Measurements from ENCODE around the gene LTBP1. TPM values are rescaled to one million over a fixed set of nuclear protein-coding genes. Genes with fewer than 3 reads are reported as not detected.

The LTBP1 gene
- total and polyA plus RNA-seq, 2 experiments from 2014 or later: 15.7 to 49.8 TPM

GRCh38 chr2:33115196-33115595, 168.4 kb downstream of the LTBP1 start:
- no peaks in the 10 kb centered on the region for H3K79me2 ChIP-seq (replicated peaks; ENCODE audit: insufficient read depth)
- TF ChIP-seq EZH2phosphoT487 (IDR thresholded peaks at IDR 0.05; ENCODE audit: unreplicated experiment): no peak
- no peak for TF ChIP-seq NANOG (IDR thresholded peaks at IDR 0.05; ENCODE audit: borderline replicate concordance)
- no peak for TF ChIP-seq ZNF331 (CRISPR knock-in tag; IDR thresholded peaks at IDR 0.05; ENCODE audit: low read depth)
- TF ChIP-seq ETS1 (IDR thresholded peaks at IDR 0.05): no peak
- TF ChIP-seq STAT1 (IDR thresholded peaks at IDR 0.05; ENCODE audit: unreplicated experiment): no peak
- TF ChIP-seq CREB1 (CRISPR knock-in tag; IDR thresholded peaks at IDR 0.05; ENCODE audit: low read depth): no peak
- no peak for TF ChIP-seq POLR2AphosphoS5 (IDR thresholded peaks at IDR 0.05; ENCODE audit: low read depth)
- TF ChIP-seq, protein P1, sequence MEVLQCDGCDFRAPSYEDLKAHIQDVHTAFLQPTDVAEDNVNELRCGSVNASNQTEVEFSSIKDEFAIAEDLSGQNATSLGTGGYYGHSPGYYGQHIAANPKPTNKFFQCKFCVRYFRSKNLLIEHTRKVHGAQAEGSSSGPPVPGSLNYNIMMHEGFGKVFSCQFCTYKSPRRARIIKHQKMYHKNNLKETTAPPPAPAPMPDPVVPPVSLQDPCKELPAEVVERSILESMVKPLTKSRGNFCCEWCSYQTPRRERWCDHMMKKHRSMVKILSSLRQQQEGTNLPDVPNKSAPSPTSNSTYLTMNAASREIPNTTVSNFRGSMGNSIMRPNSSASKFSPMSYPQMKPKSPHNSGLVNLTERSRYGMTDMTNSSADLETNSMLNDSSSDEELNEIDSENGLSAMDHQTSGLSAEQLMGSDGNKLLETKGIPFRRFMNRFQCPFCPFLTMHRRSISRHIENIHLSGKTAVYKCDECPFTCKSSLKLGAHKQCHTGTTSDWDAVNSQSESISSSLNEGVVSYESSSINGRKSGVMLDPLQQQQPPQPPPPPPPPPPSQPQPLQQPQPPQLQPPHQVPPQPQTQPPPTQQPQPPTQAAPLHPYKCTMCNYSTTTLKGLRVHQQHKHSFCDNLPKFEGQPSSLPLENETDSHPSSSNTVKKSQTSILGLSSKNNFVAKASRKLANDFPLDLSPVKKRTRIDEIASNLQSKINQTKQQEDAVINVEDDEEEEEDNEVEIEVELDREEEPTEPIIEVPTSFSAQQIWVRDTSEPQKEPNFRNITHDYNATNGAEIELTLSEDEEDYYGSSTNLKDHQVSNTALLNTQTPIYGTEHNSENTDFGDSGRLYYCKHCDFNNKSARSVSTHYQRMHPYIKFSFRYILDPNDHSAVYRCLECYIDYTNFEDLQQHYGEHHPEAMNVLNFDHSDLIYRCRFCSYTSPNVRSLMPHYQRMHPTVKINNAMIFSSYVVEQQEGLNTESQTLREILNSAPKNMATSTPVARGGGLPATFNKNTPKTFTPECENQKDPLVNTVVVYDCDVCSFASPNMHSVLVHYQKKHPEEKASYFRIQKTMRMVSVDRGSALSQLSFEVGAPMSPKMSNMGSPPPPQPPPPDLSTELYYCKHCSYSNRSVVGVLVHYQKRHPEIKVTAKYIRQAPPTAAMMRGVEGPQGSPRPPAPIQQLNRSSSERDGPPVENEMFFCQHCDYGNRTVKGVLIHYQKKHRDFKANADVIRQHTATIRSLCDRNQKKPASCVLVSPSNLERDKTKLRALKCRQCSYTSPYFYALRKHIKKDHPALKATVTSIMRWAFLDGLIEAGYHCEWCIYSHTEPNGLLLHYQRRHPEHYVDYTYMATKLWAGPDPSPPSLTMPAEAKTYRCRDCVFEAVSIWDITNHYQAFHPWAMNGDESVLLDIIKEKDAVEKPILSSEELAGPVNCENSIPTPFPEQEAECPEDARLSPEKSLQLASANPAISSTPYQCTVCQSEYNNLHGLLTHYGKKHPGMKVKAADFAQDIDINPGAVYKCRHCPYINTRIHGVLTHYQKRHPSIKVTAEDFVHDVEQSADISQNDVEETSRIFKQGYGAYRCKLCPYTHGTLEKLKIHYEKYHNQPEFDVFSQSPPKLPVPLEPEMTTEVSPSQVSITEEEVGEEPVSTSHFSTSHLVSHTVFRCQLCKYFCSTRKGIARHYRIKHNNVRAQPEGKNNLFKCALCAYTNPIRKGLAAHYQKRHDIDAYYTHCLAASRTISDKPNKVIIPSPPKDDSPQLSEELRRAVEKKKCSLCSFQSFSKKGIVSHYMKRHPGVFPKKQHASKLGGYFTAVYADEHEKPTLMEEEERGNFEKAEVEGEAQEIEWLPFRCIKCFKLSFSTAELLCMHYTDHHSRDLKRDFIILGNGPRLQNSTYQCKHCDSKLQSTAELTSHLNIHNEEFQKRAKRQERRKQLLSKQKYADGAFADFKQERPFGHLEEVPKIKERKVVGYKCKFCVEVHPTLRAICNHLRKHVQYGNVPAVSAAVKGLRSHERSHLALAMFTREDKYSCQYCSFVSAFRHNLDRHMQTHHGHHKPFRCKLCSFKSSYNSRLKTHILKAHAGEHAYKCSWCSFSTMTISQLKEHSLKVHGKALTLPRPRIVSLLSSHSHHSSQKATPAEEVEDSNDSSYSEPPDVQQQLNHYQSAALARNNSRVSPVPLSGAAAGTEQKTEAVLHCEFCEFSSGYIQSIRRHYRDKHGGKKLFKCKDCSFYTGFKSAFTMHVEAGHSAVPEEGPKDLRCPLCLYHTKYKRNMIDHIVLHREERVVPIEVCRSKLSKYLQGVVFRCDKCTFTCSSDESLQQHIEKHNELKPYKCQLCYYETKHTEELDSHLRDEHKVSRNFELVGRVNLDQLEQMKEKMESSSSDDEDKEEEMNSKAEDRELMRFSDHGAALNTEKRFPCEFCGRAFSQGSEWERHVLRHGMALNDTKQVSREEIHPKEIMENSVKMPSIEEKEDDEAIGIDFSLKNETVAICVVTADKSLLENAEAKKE (CRISPR knock-in tag; IDR thresholded peaks at IDR 0.05): no peak
- TF ChIP-seq, protein P2, sequence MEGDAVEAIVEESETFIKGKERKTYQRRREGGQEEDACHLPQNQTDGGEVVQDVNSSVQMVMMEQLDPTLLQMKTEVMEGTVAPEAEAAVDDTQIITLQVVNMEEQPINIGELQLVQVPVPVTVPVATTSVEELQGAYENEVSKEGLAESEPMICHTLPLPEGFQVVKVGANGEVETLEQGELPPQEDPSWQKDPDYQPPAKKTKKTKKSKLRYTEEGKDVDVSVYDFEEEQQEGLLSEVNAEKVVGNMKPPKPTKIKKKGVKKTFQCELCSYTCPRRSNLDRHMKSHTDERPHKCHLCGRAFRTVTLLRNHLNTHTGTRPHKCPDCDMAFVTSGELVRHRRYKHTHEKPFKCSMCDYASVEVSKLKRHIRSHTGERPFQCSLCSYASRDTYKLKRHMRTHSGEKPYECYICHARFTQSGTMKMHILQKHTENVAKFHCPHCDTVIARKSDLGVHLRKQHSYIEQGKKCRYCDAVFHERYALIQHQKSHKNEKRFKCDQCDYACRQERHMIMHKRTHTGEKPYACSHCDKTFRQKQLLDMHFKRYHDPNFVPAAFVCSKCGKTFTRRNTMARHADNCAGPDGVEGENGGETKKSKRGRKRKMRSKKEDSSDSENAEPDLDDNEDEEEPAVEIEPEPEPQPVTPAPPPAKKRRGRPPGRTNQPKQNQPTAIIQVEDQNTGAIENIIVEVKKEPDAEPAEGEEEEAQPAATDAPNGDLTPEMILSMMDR (conservative IDR thresholded peaks at IDR 0.05; ENCODE audit: low read depth in 2 of 2): no peak
- TF ChIP-seq EZH2 (IDR thresholded peaks at IDR 0.05; ENCODE audit: low read depth, unreplicated experiment): no peak
- no peak for TF ChIP-seq JUNB (IDR thresholded peaks at IDR 0.05; ENCODE audit: unreplicated experiment)
- TF ChIP-seq, protein P3, sequence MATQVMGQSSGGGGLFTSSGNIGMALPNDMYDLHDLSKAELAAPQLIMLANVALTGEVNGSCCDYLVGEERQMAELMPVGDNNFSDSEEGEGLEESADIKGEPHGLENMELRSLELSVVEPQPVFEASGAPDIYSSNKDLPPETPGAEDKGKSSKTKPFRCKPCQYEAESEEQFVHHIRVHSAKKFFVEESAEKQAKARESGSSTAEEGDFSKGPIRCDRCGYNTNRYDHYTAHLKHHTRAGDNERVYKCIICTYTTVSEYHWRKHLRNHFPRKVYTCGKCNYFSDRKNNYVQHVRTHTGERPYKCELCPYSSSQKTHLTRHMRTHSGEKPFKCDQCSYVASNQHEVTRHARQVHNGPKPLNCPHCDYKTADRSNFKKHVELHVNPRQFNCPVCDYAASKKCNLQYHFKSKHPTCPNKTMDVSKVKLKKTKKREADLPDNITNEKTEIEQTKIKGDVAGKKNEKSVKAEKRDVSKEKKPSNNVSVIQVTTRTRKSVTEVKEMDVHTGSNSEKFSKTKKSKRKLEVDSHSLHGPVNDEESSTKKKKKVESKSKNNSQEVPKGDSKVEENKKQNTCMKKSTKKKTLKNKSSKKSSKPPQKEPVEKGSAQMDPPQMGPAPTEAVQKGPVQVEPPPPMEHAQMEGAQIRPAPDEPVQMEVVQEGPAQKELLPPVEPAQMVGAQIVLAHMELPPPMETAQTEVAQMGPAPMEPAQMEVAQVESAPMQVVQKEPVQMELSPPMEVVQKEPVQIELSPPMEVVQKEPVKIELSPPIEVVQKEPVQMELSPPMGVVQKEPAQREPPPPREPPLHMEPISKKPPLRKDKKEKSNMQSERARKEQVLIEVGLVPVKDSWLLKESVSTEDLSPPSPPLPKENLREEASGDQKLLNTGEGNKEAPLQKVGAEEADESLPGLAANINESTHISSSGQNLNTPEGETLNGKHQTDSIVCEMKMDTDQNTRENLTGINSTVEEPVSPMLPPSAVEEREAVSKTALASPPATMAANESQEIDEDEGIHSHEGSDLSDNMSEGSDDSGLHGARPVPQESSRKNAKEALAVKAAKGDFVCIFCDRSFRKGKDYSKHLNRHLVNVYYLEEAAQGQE (IDR thresholded peaks at IDR 0.05; ENCODE audit: unreplicated experiment): no peak
- H4K20me1 ChIP-seq (replicated peaks; ENCODE audit: insufficient read depth): no peaks in the 10 kb centered on the region
- H2AFZ ChIP-seq: no peak overlapping the region
- no peak overlapping the region for H3K27ac Mint-ChIP-seq
- H3K9me2 ChIP-seq (ENCODE audit: insufficient read depth): no peaks in the 10 kb centered on the region
- no peak overlapping the region for H3K4me2 ChIP-seq
- H3K4me1 Mint-ChIP-seq: peaks cover 6% of the 10 kb centered on the region
- no peak overlapping the region for H3K4me3 Mint-ChIP-seq
- no peaks in the 10 kb centered on the region for H3K36me3 Mint-ChIP-seq (ENCODE audit: low read depth)
- no peak overlapping the region for H3K4me3 ChIP-seq
- H3K36me3 ChIP-seq (ENCODE audit: insufficient read depth): no peaks in the 10 kb centered on the region
- no peak overlapping the region for H3K27ac ChIP-seq (ENCODE audit: low read depth)
- no peaks in the 10 kb centered on the region for H3K4me1 ChIP-seq (ENCODE audit: insufficient read depth)
- H3K27me3 Mint-ChIP-seq (ENCODE audit: insufficient read depth, low read depth, poor library complexity): no peaks in the 10 kb centered on the region
- no peaks in the 10 kb centered on the region for H3K27me3 ChIP-seq (ENCODE audit: insufficient read depth)
- DNase-seq (ENCODE audit: low spot score) (no peak), ATAC-seq (no peak)
- H3K9me3 Mint-ChIP-seq: no peaks in the 10 kb centered on the region
- H3F3A ChIP-seq (replicated peaks; ENCODE audit: low read depth): no peaks in the 10 kb centered on the region

All from GM23338 (cell line).